Loucy (cell line): Measurements from ENCODE around the gene TMEM117.

ENCODE experiments used
- EZH2phosphoT487 ChIP-seq: fragments of 200-600 bp; IDR thresholded peaks from 2 replicates; pipeline ENCODE4 v1.6.1; 2018; ENCODE audit warnings: antibody characterized with exemption, mild to moderate bottlenecking, moderate library complexity, borderline replicate concordance
- TF ChIP-seq, protein P1 (sequence below): fragments of 200-600 bp; sonication (generic); conservative IDR thresholded peaks from 2 replicates; pipeline ENCODE4 v1.5.1; 2014; ENCODE audit warnings: mild to moderate bottlenecking, antibody characterized with exemption, low read length

DNA sequence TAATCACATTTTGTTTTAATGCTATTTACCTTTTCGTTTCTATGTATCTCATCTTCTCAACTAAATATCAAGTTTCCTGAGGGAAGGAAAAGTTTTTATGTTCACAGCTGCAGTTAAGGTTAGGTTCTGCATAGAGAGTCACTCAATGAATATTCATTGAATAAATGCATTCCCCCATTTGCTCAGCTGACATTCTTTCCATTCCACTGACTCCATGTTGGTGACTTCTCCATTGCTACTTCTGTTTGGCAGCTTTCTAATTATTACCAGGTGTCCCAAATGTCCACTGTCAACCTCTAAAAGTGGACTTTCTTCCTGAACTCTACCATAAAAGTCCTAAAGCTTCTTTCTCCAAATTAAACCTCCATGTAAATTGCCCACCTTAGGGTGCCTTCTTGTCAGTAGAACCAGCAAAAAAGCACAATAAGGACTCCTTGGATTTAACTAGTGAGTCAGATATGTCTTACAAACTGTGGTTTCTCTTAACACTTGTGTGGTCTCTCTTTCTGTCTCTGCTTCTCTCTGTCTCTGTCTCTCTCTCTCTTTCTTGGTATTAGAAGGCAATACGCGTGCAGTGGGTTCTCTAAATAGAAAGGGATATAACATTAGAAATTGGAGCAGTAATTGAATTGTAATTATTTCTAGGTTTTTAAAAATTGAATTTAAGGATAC is 85.9 kb downstream of the TMEM117 start:
- TF ChIP-seq, protein P1, sequence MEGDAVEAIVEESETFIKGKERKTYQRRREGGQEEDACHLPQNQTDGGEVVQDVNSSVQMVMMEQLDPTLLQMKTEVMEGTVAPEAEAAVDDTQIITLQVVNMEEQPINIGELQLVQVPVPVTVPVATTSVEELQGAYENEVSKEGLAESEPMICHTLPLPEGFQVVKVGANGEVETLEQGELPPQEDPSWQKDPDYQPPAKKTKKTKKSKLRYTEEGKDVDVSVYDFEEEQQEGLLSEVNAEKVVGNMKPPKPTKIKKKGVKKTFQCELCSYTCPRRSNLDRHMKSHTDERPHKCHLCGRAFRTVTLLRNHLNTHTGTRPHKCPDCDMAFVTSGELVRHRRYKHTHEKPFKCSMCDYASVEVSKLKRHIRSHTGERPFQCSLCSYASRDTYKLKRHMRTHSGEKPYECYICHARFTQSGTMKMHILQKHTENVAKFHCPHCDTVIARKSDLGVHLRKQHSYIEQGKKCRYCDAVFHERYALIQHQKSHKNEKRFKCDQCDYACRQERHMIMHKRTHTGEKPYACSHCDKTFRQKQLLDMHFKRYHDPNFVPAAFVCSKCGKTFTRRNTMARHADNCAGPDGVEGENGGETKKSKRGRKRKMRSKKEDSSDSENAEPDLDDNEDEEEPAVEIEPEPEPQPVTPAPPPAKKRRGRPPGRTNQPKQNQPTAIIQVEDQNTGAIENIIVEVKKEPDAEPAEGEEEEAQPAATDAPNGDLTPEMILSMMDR = no peak
- no peak for TF ChIP-seq EZH2phosphoT487
